ENCODE measurements around the gene LHFPL6. TPM values are rescaled to one million over a fixed set of nuclear protein-coding genes. Genes with fewer than 3 reads are reported as not detected.

Gene LHFPL6
- total RNA-seq, 1 donor from 2014 or later = 38.5 TPM

DNA sequence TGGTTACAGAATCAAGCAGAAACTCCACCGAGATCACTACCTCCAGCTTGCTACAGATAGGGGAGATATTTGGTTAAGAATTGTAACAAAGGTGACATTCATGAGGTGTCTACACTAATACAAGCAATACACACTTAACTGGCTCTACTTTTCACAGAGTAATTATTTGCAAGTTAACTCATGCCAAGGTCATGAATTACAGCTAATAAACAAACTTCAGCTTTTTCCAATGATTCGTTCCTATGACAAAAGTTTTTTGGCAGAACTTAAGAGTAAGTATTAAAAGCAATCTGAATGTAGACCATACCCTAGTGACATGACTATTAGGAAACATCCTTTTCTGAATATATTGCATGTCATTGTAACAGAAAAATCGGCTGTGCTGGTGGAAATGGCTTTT lies 72.1 kb downstream of the LHFPL6 start:
- Mint-ChIP-seq H3K4me3 (ENCODE audit: unreplicated experiment) (no peak overlapping the region), H3K36me3 (ENCODE audit: low read depth, unreplicated experiment) (no peaks in the 10 kb centered on the region), H3K4me1 (ENCODE audit: unreplicated experiment) (no peaks in the 10 kb centered on the region), H3K27ac (ENCODE audit: unreplicated experiment) (no peak overlapping the region), H3K9me3 (ENCODE audit: unreplicated experiment) (no peaks in the 10 kb centered on the region), H3K27me3 (ENCODE audit: unreplicated experiment) (no peaks in the 10 kb centered on the region)
- TF ChIP-seq, protein P1, sequence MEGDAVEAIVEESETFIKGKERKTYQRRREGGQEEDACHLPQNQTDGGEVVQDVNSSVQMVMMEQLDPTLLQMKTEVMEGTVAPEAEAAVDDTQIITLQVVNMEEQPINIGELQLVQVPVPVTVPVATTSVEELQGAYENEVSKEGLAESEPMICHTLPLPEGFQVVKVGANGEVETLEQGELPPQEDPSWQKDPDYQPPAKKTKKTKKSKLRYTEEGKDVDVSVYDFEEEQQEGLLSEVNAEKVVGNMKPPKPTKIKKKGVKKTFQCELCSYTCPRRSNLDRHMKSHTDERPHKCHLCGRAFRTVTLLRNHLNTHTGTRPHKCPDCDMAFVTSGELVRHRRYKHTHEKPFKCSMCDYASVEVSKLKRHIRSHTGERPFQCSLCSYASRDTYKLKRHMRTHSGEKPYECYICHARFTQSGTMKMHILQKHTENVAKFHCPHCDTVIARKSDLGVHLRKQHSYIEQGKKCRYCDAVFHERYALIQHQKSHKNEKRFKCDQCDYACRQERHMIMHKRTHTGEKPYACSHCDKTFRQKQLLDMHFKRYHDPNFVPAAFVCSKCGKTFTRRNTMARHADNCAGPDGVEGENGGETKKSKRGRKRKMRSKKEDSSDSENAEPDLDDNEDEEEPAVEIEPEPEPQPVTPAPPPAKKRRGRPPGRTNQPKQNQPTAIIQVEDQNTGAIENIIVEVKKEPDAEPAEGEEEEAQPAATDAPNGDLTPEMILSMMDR (IDR thresholded peaks at IDR 0.05; ENCODE audit: unreplicated experiment) = no peak
- no peak for DNase-seq (ENCODE audit: low spot score)

DNA sequence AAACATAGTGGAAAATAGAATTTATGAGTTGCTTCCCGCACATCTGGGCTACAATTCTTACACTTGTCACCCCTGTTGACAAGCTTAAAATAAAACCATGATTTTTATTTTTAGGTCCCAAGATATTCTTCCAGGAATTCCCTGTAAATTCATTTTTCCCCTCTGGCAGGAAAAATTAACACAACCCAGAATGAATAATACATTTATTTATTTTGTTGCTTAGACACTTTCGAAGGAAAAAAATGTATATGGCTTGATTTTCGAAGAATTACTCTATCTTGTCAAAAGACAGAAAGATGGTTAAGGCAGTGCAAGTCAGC lies 74.4 kb downstream of the LHFPL6 start:
- TF ChIP-seq, protein P1 (IDR thresholded peaks at IDR 0.05; ENCODE audit: unreplicated experiment) = no peak
- H3K4me1 Mint-ChIP-seq (ENCODE audit: unreplicated experiment) = no peaks in the 10 kb centered on the region
- H3K27ac Mint-ChIP-seq (ENCODE audit: unreplicated experiment) = no peak overlapping the region
- H3K36me3 Mint-ChIP-seq (ENCODE audit: low read depth, unreplicated experiment) = no peaks in the 10 kb centered on the region
- H3K27me3 Mint-ChIP-seq (ENCODE audit: unreplicated experiment) = no peaks in the 10 kb centered on the region
- no peak for DNase-seq (ENCODE audit: low spot score)
- H3K4me3 Mint-ChIP-seq (ENCODE audit: unreplicated experiment) = no peak overlapping the region
- no peaks in the 10 kb centered on the region for H3K9me3 Mint-ChIP-seq (ENCODE audit: unreplicated experiment)

DNA sequence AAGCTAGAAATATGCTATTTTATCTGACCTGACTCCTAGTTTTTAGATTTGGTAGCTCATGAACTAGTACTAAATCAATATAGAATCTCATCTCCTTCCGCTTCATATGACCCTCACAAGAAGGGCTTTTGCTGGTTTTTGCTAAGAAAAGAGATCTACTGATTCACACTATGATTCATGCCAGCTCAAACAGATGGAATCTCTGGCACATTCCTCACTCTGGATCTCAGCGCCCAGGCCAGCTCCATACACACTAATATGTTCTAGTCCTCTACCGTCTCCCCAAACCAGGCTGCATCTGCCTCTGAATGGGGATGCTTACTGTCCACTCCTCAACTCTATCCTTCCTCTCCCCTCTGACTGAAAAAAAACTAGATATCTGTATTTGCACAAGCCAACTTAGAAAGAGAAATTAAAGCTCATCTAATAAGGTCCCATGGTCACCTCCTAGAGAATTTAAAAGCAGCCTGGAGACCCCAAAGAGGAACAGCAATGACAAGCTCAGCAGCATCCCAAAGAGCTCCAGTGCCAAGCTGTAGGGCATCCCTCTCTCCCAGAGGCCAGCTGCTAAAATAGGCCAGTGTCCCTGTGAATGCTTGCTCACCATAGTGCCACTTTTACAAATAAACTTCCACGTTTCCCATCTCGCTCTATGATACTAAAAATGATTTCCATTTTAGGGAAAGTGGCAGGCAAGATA lies 74.9 kb downstream of the LHFPL6 start:
- Mint-ChIP-seq H3K4me3 (ENCODE audit: unreplicated experiment) (no peak overlapping the region), H3K9me3 (ENCODE audit: unreplicated experiment) (no peaks in the 10 kb centered on the region), H3K27me3 (ENCODE audit: unreplicated experiment) (no peaks in the 10 kb centered on the region), H3K4me1 (ENCODE audit: unreplicated experiment) (no peaks in the 10 kb centered on the region), H3K36me3 (ENCODE audit: low read depth, unreplicated experiment) (no peaks in the 10 kb centered on the region), H3K27ac (ENCODE audit: unreplicated experiment) (no peak overlapping the region)
- TF ChIP-seq, protein P1 (IDR thresholded peaks at IDR 0.05; ENCODE audit: unreplicated experiment) = no peak
- DNase-seq (ENCODE audit: low spot score) = no peak

DNA sequence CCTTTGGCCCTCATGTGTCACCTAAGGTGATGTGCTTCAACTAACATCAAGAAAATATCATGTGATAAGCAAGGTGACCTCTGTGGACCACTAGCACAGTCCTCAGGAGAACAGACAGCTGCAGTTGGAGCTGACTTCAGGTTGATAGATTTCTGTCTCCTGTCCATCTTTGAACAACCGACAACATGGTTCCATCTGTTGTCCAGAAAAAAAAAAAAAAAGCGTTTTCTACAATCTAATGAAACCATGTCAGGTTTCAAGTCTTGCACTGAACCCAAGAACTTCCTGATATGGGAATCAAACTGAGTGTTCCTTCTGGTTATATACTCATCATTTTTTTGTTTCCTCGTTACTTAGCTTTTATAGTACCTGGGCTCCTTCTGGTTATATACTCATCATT lies 75.7 kb downstream of the LHFPL6 start:
- H3K9me3 Mint-ChIP-seq (ENCODE audit: unreplicated experiment) = no peaks in the 10 kb centered on the region
- no peak for DNase-seq (ENCODE audit: low spot score)
- no peak overlapping the region for H3K4me3 Mint-ChIP-seq (ENCODE audit: unreplicated experiment)
- no peaks in the 10 kb centered on the region for H3K4me1 Mint-ChIP-seq (ENCODE audit: unreplicated experiment)
- H3K27ac Mint-ChIP-seq (ENCODE audit: unreplicated experiment) = no peak overlapping the region
- no peaks in the 10 kb centered on the region for H3K36me3 Mint-ChIP-seq (ENCODE audit: low read depth, unreplicated experiment)
- no peaks in the 10 kb centered on the region for H3K27me3 Mint-ChIP-seq (ENCODE audit: unreplicated experiment)
- TF ChIP-seq, protein P1 (IDR thresholded peaks at IDR 0.05; ENCODE audit: unreplicated experiment) = no peak

DNA sequence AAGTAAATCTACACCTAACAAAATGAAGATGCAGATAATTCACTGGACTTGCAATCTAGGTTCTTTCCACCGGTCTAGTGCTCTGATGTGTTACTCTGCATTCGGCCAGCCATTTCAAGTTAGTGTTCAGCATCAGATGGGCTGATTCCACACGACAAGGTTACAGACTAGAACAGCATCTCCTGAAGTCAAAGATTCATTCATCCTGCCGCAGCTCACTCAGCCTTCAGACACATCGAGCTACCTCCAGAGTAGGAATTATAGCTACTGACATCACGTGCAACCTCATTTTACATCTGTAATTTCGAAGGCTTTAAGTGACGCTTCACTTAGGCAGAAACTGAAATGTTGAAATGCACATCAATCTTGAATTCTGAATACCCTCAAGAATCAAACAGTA lies 76.5 kb downstream of the LHFPL6 start:
- TF ChIP-seq, protein P1 (IDR thresholded peaks at IDR 0.05; ENCODE audit: unreplicated experiment) = no peak
- H3K4me3 Mint-ChIP-seq (ENCODE audit: unreplicated experiment) = no peak overlapping the region
- H3K27me3 Mint-ChIP-seq (ENCODE audit: unreplicated experiment) = no peaks in the 10 kb centered on the region
- H3K27ac Mint-ChIP-seq (ENCODE audit: unreplicated experiment) = no peak overlapping the region
- H3K36me3 Mint-ChIP-seq (ENCODE audit: low read depth, unreplicated experiment) = no peaks in the 10 kb centered on the region
- H3K9me3 Mint-ChIP-seq (ENCODE audit: unreplicated experiment) = no peaks in the 10 kb centered on the region
- no peaks in the 10 kb centered on the region for H3K4me1 Mint-ChIP-seq (ENCODE audit: unreplicated experiment)
- DNase-seq (ENCODE audit: low spot score) = no peak
